Measurements from ENCODE around the gene XRN2. TPM values are rescaled to one million over a fixed set of nuclear protein-coding genes. Genes with fewer than 3 reads are reported as not detected.

The XRN2 gene
- total and polyA plus RNA-seq, 4 donors: 20.9 to 40.3 (median 25.2) TPM

DNA sequence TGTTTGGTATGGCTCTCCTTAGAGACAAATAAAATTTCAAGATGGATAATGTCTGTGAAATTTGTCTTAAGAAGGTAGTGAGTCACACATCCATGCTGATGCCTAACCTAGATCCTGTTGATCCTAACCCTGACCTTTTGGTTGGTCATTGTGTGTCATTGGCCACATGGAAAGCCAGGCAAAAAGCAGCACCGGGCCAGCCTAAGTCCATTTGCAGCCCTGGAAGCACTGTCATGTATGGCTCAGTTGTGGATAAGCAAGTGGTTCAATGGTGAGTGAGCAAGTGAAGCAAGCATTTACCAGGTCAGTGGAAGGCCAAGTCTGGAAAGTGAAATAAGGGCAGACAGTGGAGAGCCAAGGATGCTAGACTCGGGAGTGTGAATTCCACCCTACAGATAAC, 12.1 kb upstream of the XRN2 start:
- H3K4me3 ChIP-seq (ENCODE audit: low read depth in 1 of 3, low read length in 3 of 3): no peak overlapping the region
- H3K4me1 ChIP-seq (ENCODE audit: control insufficient read depth in 4 of 4, insufficient read depth in 4 of 4, low read length in 3 of 4): no peaks in the 10 kb centered on the region
- no peak overlapping the region for H3K9ac ChIP-seq (ENCODE audit: low read depth in 1 of 2, low read length in 2 of 2)
- no peak for DNase-seq (ENCODE audit: low spot score)
- TF ChIP-seq, protein P1, sequence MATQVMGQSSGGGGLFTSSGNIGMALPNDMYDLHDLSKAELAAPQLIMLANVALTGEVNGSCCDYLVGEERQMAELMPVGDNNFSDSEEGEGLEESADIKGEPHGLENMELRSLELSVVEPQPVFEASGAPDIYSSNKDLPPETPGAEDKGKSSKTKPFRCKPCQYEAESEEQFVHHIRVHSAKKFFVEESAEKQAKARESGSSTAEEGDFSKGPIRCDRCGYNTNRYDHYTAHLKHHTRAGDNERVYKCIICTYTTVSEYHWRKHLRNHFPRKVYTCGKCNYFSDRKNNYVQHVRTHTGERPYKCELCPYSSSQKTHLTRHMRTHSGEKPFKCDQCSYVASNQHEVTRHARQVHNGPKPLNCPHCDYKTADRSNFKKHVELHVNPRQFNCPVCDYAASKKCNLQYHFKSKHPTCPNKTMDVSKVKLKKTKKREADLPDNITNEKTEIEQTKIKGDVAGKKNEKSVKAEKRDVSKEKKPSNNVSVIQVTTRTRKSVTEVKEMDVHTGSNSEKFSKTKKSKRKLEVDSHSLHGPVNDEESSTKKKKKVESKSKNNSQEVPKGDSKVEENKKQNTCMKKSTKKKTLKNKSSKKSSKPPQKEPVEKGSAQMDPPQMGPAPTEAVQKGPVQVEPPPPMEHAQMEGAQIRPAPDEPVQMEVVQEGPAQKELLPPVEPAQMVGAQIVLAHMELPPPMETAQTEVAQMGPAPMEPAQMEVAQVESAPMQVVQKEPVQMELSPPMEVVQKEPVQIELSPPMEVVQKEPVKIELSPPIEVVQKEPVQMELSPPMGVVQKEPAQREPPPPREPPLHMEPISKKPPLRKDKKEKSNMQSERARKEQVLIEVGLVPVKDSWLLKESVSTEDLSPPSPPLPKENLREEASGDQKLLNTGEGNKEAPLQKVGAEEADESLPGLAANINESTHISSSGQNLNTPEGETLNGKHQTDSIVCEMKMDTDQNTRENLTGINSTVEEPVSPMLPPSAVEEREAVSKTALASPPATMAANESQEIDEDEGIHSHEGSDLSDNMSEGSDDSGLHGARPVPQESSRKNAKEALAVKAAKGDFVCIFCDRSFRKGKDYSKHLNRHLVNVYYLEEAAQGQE (IDR thresholded peaks at IDR 0.05): no peak
- TF ChIP-seq YY1 (IDR thresholded peaks at IDR 0.05) (no peak), HNF4A (conservative IDR thresholded peaks at IDR 0.05) (no peak), GABPA (IDR thresholded peaks at IDR 0.05 in 1 of 2, conservative IDR thresholded peaks at IDR 0.05 in 1 of 2) (no peak), RAD21 (IDR thresholded peaks at IDR 0.05) (no peak), FOXA1 (IDR thresholded peaks at IDR 0.05) (no peak)
- TF ChIP-seq, protein P2, sequence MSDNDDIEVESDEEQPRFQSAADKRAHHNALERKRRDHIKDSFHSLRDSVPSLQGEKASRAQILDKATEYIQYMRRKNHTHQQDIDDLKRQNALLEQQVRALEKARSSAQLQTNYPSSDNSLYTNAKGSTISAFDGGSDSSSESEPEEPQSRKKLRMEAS (IDR thresholded peaks at IDR 0.05): no peak
- TF ChIP-seq, protein P3, sequence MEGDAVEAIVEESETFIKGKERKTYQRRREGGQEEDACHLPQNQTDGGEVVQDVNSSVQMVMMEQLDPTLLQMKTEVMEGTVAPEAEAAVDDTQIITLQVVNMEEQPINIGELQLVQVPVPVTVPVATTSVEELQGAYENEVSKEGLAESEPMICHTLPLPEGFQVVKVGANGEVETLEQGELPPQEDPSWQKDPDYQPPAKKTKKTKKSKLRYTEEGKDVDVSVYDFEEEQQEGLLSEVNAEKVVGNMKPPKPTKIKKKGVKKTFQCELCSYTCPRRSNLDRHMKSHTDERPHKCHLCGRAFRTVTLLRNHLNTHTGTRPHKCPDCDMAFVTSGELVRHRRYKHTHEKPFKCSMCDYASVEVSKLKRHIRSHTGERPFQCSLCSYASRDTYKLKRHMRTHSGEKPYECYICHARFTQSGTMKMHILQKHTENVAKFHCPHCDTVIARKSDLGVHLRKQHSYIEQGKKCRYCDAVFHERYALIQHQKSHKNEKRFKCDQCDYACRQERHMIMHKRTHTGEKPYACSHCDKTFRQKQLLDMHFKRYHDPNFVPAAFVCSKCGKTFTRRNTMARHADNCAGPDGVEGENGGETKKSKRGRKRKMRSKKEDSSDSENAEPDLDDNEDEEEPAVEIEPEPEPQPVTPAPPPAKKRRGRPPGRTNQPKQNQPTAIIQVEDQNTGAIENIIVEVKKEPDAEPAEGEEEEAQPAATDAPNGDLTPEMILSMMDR (IDR thresholded peaks at IDR 0.05; ENCODE audit: low read depth, low read length, missing input control): no peak
- H3K27ac ChIP-seq (ENCODE audit: low read depth in 1 of 2, low read length in 2 of 2): no peak overlapping the region
- WGBS: 85% methylated on average over 2 of the region's 2 CpGs
- peaks cover 0 to 3% (median 1%) of the 10 kb centered on the region in 4 donors for H3K9me3 ChIP-seq (ENCODE audit: control insufficient read depth in 4 of 4, low read length in 3 of 4)
- H3K36me3 ChIP-seq (ENCODE audit: control insufficient read depth in 4 of 4, insufficient read depth in 3 of 4, low read depth in 1 of 4, low read length in 3 of 4): no peaks in the 10 kb centered on the region
- H3K27me3 ChIP-seq (ENCODE audit: control insufficient read depth in 4 of 4, insufficient read depth in 4 of 4, low read length in 3 of 4): no peaks in the 10 kb centered on the region

DNA sequence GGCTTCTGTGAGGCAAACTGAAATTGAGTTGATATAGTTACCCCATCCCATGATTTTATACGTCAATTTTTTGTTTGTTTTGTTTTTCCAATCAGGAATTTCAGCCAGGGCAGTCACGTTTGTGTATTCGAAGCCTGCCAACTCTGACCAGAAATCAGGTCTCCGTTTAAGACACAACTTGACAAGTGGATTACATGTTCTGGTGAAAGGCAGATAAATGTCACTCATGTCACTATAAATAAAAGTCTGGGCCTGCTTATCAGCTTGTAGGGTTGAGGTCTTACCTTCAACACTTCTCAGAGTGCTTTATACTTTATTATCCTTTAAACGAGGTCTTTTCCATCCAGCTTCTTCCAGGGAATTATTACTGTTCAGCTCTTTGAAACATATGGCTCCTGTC, 8.4 kb upstream of the XRN2 start:
- DNase-seq (ENCODE audit: low spot score): no peak
- H3K36me3 ChIP-seq (ENCODE audit: control insufficient read depth in 4 of 4, insufficient read depth in 3 of 4, low read depth in 1 of 4, low read length in 3 of 4): no peaks in the 10 kb centered on the region
- H3K9ac ChIP-seq (ENCODE audit: low read depth in 1 of 2, low read length in 2 of 2): no peak overlapping the region
- TF ChIP-seq, protein P4, sequence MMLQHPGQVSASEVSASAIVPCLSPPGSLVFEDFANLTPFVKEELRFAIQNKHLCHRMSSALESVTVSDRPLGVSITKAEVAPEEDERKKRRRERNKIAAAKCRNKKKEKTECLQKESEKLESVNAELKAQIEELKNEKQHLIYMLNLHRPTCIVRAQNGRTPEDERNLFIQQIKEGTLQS (IDR thresholded peaks at IDR 0.05): no peak
- TF ChIP-seq RAD21 (IDR thresholded peaks at IDR 0.05) (no peak), HNF4G (IDR thresholded peaks at IDR 0.05) (no peak), FOXA1 (IDR thresholded peaks at IDR 0.05) (no peak), EGR1 (IDR thresholded peaks at IDR 0.05; ENCODE audit: low read depth in 2 of 2) (no peak), YY1 (IDR thresholded peaks at IDR 0.05) (no peak), FOXA2 (IDR thresholded peaks at IDR 0.05) (no peak), GABPA (IDR thresholded peaks at IDR 0.05 in 1 of 2, conservative IDR thresholded peaks at IDR 0.05 in 1 of 2) (no peak), RXRA (IDR thresholded peaks at IDR 0.05) (no peak)
- TF ChIP-seq, protein P3 (IDR thresholded peaks at IDR 0.05; ENCODE audit: low read depth, low read length, missing input control): no peak
- TF ChIP-seq, protein P1 (IDR thresholded peaks at IDR 0.05): no peak
- no peak overlapping the region for H3K4me3 ChIP-seq (ENCODE audit: low read depth in 1 of 3, low read length in 3 of 3)
- H3K9me3 ChIP-seq (ENCODE audit: control insufficient read depth in 4 of 4, low read length in 3 of 4): no peaks in the 10 kb centered on the region
- H3K27ac ChIP-seq (ENCODE audit: low read depth in 1 of 2, low read length in 2 of 2): no peak overlapping the region
- H3K27me3 ChIP-seq (ENCODE audit: control insufficient read depth in 4 of 4, insufficient read depth in 4 of 4, low read length in 3 of 4): no peaks in the 10 kb centered on the region
- WGBS: 67% methylated on average over 5 of the region's 5 CpGs
- H3K4me1 ChIP-seq (ENCODE audit: control insufficient read depth in 4 of 4, insufficient read depth in 4 of 4, low read length in 3 of 4): no peaks in the 10 kb centered on the region

Measured in liver (tissue), 9 donors.